Prostate gland (tissue), 2 donors: ENCODE data around the gene CCDC90B. TPM values are rescaled to one million over a fixed set of nuclear protein-coding genes. Genes with fewer than 3 reads are reported as not detected.

Experiments
- DNase-seq: peaks from one replicate; pipeline ENCODE4 v3.0.0-alpha.2; 2019; ENCODE audit warnings: low spot score
- H3K27ac ChIP-seq, 2 donors: fragments of 200-600 bp; sonication (generic); 2 replicates each; pipeline ENCODE4 v1.5.1; 2017 to 2019
- H3K27me3 ChIP-seq: fragments of 200-600 bp; sonication (generic); replicated peaks from 2 replicates; pipeline ENCODE4 v1.5.1; 2019; ENCODE audit not compliant: insufficient read depth
- H3K36me3 ChIP-seq, 2 donors: fragments of 200-600 bp; sonication (generic); 1 replicate in 1 of 2; 2 replicates in 1 of 2; pipeline versions ENCODE4 v1.5.1 to v1.8.1; 2017 to 2019
- H3K4me1 ChIP-seq: fragments of 200-600 bp; sonication (generic); replicated peaks from 2 replicates; pipeline ENCODE4 v1.5.1; 2019
- H3K4me3 ChIP-seq, 2 donors: fragments of 200-600 bp; sonication (generic); 2 replicates each; pipeline ENCODE4 v1.5.1; 2017 to 2019
- H3K9me3 ChIP-seq: fragments of 200-600 bp; sonication (generic); 2 replicates; pipeline ENCODE4 v1.5.1; 2017
- POLR2A ChIP-seq: fragments of 450-650 bp; IDR thresholded peaks from one replicate; pipeline ENCODE4 v1.6.1; 2016; ENCODE audit warnings: antibody characterized with exemption, mild to moderate bottlenecking
- POLR2AphosphoS5 ChIP-seq: sonication (generic); formaldehyde crosslinking; IDR thresholded peaks from one replicate; pipeline ENCODE4 v1.6.1; 2017; ENCODE audit warnings: antibody characterized with exemption
- WGBS: methylation state at CpG from one replicate; pipeline ENCODE4 v1.1.5; 2018; 5-methylcytosine and 5-hydroxymethylcytosine counted together
- intact Hi-C: fragments of 100-400 bp; cut with DNase I; formaldehyde crosslinking; loops from one replicate; pipeline ENCODE4 v1.14.2; 2022
- total RNA-seq, 2 donors: library from RNA; depleted of rRNA; stranded (reverse); fragments of >200 nt; gene quantifications; one replicate each; pipeline ENCODE4 v1.1.0, GENCODE V29; 2016
- TF ChIP-seq, protein P1 (sequence below), 4 experiments: fragments of 200-600 bp in 2 of 4; fragments of 450-650 bp in 2 of 4; sonication (generic) in 2 of 4; IDR thresholded peaks; 1 replicate in 3 of 4; 2 replicates in 1 of 4; pipeline ENCODE4 v1.5.1; 2016 to 2019; ENCODE audit warnings: antibody characterized with exemption in 4 of 4, mild to moderate bottlenecking in 2 of 4, moderate library complexity in 2 of 4

Gene CCDC90B, protein sequence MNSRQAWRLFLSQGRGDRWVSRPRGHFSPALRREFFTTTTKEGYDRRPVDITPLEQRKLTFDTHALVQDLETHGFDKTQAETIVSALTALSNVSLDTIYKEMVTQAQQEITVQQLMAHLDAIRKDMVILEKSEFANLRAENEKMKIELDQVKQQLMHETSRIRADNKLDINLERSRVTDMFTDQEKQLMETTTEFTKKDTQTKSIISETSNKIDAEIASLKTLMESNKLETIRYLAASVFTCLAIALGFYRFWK
- total RNA-seq = 10 to 100 TPM; 43.8 to 48.2 TPM

- Histone ChIP-seq H3K27me3 (no peaks in the 10 kb centered on the region), H3K9me3 (no peaks in the 10 kb centered on the region), H3K4me3 (peak within 1 kb of the TSS; percentile 72), H3K27ac (peak within 1 kb of the TSS; percentile 96 to 97), H3K4me1 (peaks cover 12% of the 10 kb centered on the region), H3K36me3 (no peaks in the 10 kb centered on the region)
- WGBS = under 1% methylated on average over 41 of the region's 55 CpGs
- DNase-seq = peak; percentile 98
- TF ChIP-seq POLR2AphosphoS5 (peak; percentile 89), POLR2A (peak; percentile 81)
- TF ChIP-seq, protein P1, sequence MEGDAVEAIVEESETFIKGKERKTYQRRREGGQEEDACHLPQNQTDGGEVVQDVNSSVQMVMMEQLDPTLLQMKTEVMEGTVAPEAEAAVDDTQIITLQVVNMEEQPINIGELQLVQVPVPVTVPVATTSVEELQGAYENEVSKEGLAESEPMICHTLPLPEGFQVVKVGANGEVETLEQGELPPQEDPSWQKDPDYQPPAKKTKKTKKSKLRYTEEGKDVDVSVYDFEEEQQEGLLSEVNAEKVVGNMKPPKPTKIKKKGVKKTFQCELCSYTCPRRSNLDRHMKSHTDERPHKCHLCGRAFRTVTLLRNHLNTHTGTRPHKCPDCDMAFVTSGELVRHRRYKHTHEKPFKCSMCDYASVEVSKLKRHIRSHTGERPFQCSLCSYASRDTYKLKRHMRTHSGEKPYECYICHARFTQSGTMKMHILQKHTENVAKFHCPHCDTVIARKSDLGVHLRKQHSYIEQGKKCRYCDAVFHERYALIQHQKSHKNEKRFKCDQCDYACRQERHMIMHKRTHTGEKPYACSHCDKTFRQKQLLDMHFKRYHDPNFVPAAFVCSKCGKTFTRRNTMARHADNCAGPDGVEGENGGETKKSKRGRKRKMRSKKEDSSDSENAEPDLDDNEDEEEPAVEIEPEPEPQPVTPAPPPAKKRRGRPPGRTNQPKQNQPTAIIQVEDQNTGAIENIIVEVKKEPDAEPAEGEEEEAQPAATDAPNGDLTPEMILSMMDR (IDR thresholded peaks at IDR 0.05) = peak in 2 of 4 experiments; percentile 38 to 42
- intact Hi-C loops = loop anchor here (2.0 to 5.0 kb wide), 2 partner anchors 93 to 384 kb away; partner anchors contain the start of genes ANKRD42, DDIAS and PRCP
These were observed at the start of gene CCDC90B for GRCh38 chr11:83285771-83286528. Gene CCDC90B, minus strand, starts transcription at chr11:83286367. Its CDS starts 395 bp downstream, at chr11:83285972.

- Histone ChIP-seq H3K9me3 (no peaks in the 10 kb centered on the region), H3K27me3 (no peaks in the 10 kb centered on the region), H3K4me3 (no peak overlapping the region), H3K36me3 (no peaks in the 10 kb centered on the region), H3K27ac (no peak overlapping the region), H3K4me1 (no peaks in the 10 kb centered on the region)
- intact Hi-C loops = no loop called here
- 66% methylated on average over 4 of the region's 4 CpGs for WGBS
- TF ChIP-seq POLR2AphosphoS5 (no peak), POLR2A (no peak)
- TF ChIP-seq, protein P1 (IDR thresholded peaks at IDR 0.05) = no peak
- DNase-seq = no peak
These were observed 49.4 kb upstream of the CCDC90B start for GRCh38 chr11:83335446-83336070.

- Histone ChIP-seq H3K9me3 (no peaks in the 10 kb centered on the region), H3K27me3 (no peaks in the 10 kb centered on the region), H3K36me3 (no peaks in the 10 kb centered on the region), H3K4me1 (no peaks in the 10 kb centered on the region), H3K27ac (no peak overlapping the region), H3K4me3 (no peak overlapping the region)
- no peak for DNase-seq
- 88% methylated on average over 2 of the region's 2 CpGs for WGBS
- intact Hi-C loops = no loop called here
- TF ChIP-seq, protein P1 (IDR thresholded peaks at IDR 0.05) = no peak
- TF ChIP-seq POLR2A (no peak), POLR2AphosphoS5 (no peak)
These were observed 44.1 kb upstream of the CCDC90B start for GRCh38 chr11:83330303-83330702.

- DNase-seq = no peak
- Histone ChIP-seq H3K27me3 (no peaks in the 10 kb centered on the region), H3K9me3 (no peaks in the 10 kb centered on the region), H3K27ac (no peak overlapping the region), H3K36me3 (no peaks in the 10 kb centered on the region), H3K4me3 (no peak overlapping the region), H3K4me1 (no peaks in the 10 kb centered on the region)
- intact Hi-C loops = no loop called here
- TF ChIP-seq POLR2AphosphoS5 (no peak), POLR2A (no peak)
- TF ChIP-seq, protein P1 (IDR thresholded peaks at IDR 0.05) = no peak
- WGBS = 100% methylated on average over 1 of the region's 1 CpG
These were observed 40.2 kb upstream of the CCDC90B start for GRCh38 chr11:83326326-83326725.
